ENCODE data around the gene SH3TC2.
A peak's percentile ranks its signal among the peaks of the same experiment; 100 is the strongest.

SH3TC2 gene

GRCh38 chr5:148969291-148969690 lies 93.6 kb downstream of the SH3TC2 start:
- DNase-seq (ENCODE audit: low spot score), result no peak

- no peak for DNase-seq (ENCODE audit: low spot score)
These were observed 94.6 kb downstream of the SH3TC2 start for GRCh38 chr5:148968311-148968710.

- DNase-seq (ENCODE audit: low spot score), result no peak
These were observed 95.1 kb downstream of the SH3TC2 start for GRCh38 chr5:148967783-148968182.

GRCh38 chr5:148966938-148967337 lies 95.9 kb downstream of the SH3TC2 start:
- DNase-seq (ENCODE audit: low spot score), result no peak

GRCh38 chr5:148966348-148966747 lies 96.5 kb downstream of the SH3TC2 start:
- DNase-seq (ENCODE audit: low spot score), result no peak

- peak; percentile 81 for DNase-seq (ENCODE audit: low spot score)
These were observed 97.2 kb downstream of the SH3TC2 start for GRCh38 chr5:148965511-148966265.

- DNase-seq (ENCODE audit: low spot score), result no peak
These were observed 99.2 kb downstream of the SH3TC2 start for GRCh38 chr5:148963664-148964063.

- no peak for DNase-seq (ENCODE audit: low spot score)
These were observed 100.0 kb downstream of the SH3TC2 start for GRCh38 chr5:148962761-148963324.

GRCh38 chr5:148962200-148962550 lies 100.7 kb downstream of the SH3TC2 start:
- no peak for DNase-seq (ENCODE audit: low spot score)

GRCh38 chr5:148961261-148962199 lies 101.3 kb downstream of the SH3TC2 start:
- no peak for DNase-seq (ENCODE audit: low spot score)

GRCh38 chr5:148960070-148960769 lies 102.6 kb downstream of the SH3TC2 start:
- DNase-seq (ENCODE audit: low spot score), result no peak

- no peak for DNase-seq (ENCODE audit: low spot score)
These were observed 105.2 kb downstream of the SH3TC2 start for GRCh38 chr5:148957591-148958202.

GRCh38 chr5:148956477-148957385 lies 106.1 kb downstream of the SH3TC2 start:
- no peak for DNase-seq (ENCODE audit: low spot score)

Data from hepatic stellate cell (primary cell).